ENCODE measurements around the gene GFRA4. TPM values are rescaled to one million over a fixed set of nuclear protein-coding genes. Genes with fewer than 3 reads are reported as not detected.
A peak's percentile ranks its signal among the peaks of the same experiment; 100 is the strongest.

Gene GFRA4
- polyA plus RNA-seq (2012; ENCODE audit: insufficient read depth, insufficient read length) = not detected

GRCh38 chr20:3663031-3663701 lies at the start of gene GFRA4:
Gene GFRA4 (minus strand): TSS chr20:3663399. CDS start chr20:3663399, 0 bp downstream.
- H3K4me3 ChIP-seq (ENCODE audit: low read length) = no peak within 1 kb of the TSS
- no peak for DNase-seq (ENCODE audit: low read depth, low spot score)

GRCh38 chr20:3712279-3712873 lies 49.2 kb upstream of the GFRA4 start, which contains the start of gene SIGLEC1:
Gene SIGLEC1 (minus strand): TSS chr20:3712600. CDS start chr20:3707128, 5,472 bp downstream.
- DNase-seq (ENCODE audit: low read depth, low spot score) = no peak
- no peak within 1 kb of the TSS for H3K4me3 ChIP-seq (ENCODE audit: low read length)

GRCh38 chr20:3711484-3711941 lies 48.3 kb upstream of the GFRA4 start:
- H3K4me3 ChIP-seq (ENCODE audit: low read length) = no peak overlapping the region
- DNase-seq (ENCODE audit: low read depth, low spot score) = no peak

GRCh38 chr20:3710703-3711483 lies 47.7 kb upstream of the GFRA4 start:
- H3K4me3 ChIP-seq (ENCODE audit: low read length) = no peak overlapping the region
- peak; percentile 32 for DNase-seq (ENCODE audit: low read depth, low spot score)

- no peak overlapping the region for H3K4me3 ChIP-seq (ENCODE audit: low read length)
- DNase-seq (ENCODE audit: low read depth, low spot score) = no peak
These were observed 46.8 kb upstream of the GFRA4 start for GRCh38 chr20:3710011-3710466.

- DNase-seq (ENCODE audit: low read depth, low spot score) = no peak
- H3K4me3 ChIP-seq (ENCODE audit: low read length) = no peak overlapping the region
These were observed 44.3 kb upstream of the GFRA4 start for GRCh38 chr20:3707508-3707899.

- DNase-seq (ENCODE audit: low read depth, low spot score) = no peak
- H3K4me3 ChIP-seq (ENCODE audit: low read length) = no peak overlapping the region
These were observed 43.7 kb upstream of the GFRA4 start for GRCh38 chr20:3706774-3707507.

GRCh38 chr20:3705970-3706739 lies 43.0 kb upstream of the GFRA4 start:
- H3K4me3 ChIP-seq (ENCODE audit: low read length) = no peak overlapping the region
- no peak for DNase-seq (ENCODE audit: low read depth, low spot score)

- no peak overlapping the region for H3K4me3 ChIP-seq (ENCODE audit: low read length)
- DNase-seq (ENCODE audit: low read depth, low spot score) = no peak
These were observed 42.3 kb upstream of the GFRA4 start for GRCh38 chr20:3705491-3705969.

GRCh38 chr20:3704087-3704486 lies 40.9 kb upstream of the GFRA4 start:
- H3K4me3 ChIP-seq (ENCODE audit: low read length) = no peak overlapping the region
- no peak for DNase-seq (ENCODE audit: low read depth, low spot score)

- no peak for DNase-seq (ENCODE audit: low read depth, low spot score)
- no peak overlapping the region for H3K4me3 ChIP-seq (ENCODE audit: low read length)
These were observed 39.6 kb upstream of the GFRA4 start for GRCh38 chr20:3702611-3703391.

GRCh38 chr20:3701061-3701998 lies 38.1 kb upstream of the GFRA4 start:
- no peak for DNase-seq (ENCODE audit: low read depth, low spot score)

GRCh38 chr20:3699037-3699436 lies 35.8 kb upstream of the GFRA4 start:
- no peak overlapping the region for H3K4me3 ChIP-seq (ENCODE audit: low read length)
- DNase-seq (ENCODE audit: low read depth, low spot score) = no peak

More at GRCh38 chr20:3701061-3701998, 38.1 kb upstream of the GFRA4 start:
- H3K4me3 ChIP-seq (ENCODE audit: low read length) = no peak overlapping the region

- no peak for DNase-seq (ENCODE audit: low read depth, low spot score)
- H3K4me3 ChIP-seq (ENCODE audit: low read length) = no peak overlapping the region
These were observed 35.4 kb upstream of the GFRA4 start for GRCh38 chr20:3698591-3699001.

GRCh38 chr20:3697588-3698305 lies 34.5 kb upstream of the GFRA4 start:
- H3K4me3 ChIP-seq (ENCODE audit: low read length) = no peak overlapping the region
- DNase-seq (ENCODE audit: low read depth, low spot score) = no peak

All from Jurkat, Clone E6-1 (cell line).